ENCODE results near the gene WASF3.
A peak's percentile ranks its signal among the peaks of the same experiment; 100 is the strongest.

WASF3 gene

DNA sequence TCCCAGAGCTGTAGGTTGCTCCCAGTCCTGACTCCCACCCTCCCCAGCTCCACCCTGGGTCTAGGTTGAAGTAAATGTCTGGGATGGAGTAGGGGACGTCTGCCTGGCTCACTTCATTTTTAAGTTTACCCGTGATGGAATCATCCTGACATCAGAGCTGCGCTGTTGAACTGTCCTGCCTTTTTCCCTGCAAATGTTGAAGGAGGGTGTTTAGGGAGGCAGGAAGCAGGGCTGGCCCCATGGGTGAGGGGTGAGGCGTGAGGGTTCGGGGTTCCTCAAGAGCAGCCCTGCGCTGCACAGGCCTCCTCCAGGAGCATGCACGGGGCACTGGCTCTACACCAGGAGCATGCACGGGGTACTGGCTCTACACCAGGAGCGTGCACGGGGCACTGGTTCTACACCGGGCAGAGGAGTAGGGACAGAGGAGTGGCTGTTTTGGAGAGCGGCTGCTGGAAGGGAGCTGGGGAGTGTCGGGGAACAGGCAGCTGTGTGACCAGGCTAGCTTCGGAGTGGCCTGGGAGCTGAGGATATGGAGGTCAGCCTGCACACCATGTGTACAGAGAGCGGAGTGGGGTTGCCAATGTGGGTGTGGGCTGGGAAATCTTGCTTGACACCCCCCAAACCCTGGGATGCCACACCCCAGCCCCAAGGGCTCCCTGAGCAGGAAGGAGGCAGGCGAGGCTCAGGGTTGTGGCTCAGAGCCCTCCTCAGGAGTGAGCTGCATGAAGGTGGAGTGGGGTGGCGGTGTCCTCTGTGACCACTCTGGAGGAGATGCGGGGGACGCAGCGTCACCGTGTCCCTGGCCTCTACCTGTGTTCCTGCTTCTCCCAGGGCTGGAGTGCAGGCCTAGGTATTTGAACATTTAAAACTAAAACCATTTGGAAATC is 139.8 kb downstream of the WASF3 start:
- no peak for DNase-seq (ENCODE audit: low spot score)
- TF ChIP-seq, protein P1, sequence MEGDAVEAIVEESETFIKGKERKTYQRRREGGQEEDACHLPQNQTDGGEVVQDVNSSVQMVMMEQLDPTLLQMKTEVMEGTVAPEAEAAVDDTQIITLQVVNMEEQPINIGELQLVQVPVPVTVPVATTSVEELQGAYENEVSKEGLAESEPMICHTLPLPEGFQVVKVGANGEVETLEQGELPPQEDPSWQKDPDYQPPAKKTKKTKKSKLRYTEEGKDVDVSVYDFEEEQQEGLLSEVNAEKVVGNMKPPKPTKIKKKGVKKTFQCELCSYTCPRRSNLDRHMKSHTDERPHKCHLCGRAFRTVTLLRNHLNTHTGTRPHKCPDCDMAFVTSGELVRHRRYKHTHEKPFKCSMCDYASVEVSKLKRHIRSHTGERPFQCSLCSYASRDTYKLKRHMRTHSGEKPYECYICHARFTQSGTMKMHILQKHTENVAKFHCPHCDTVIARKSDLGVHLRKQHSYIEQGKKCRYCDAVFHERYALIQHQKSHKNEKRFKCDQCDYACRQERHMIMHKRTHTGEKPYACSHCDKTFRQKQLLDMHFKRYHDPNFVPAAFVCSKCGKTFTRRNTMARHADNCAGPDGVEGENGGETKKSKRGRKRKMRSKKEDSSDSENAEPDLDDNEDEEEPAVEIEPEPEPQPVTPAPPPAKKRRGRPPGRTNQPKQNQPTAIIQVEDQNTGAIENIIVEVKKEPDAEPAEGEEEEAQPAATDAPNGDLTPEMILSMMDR (IDR thresholded peaks at IDR 0.05; ENCODE audit: extremely low read depth, missing control alignments), result no peak

GRCh38 chr13:26698392-26699196 is 141.1 kb downstream of the WASF3 start:
- DNase-seq (ENCODE audit: low spot score), result peak; percentile 82
- TF ChIP-seq, protein P1 (IDR thresholded peaks at IDR 0.05; ENCODE audit: extremely low read depth, missing control alignments), result peak; percentile 89

DNA sequence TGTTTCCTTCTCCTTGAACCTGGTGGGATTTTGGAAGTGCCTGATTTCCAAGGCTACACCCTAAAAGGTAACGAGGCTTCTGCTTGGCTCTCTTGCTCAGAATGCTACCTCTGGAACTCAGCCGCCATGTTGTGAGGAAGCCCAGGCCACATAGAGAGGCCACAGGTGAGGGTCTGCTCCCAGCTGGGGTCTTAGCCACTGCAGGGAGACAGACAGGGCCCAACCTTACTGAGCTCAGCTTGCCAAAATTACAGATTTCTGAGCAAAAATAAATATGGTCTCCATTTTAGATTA is 141.7 kb downstream of the WASF3 start:
- TF ChIP-seq, protein P1 (IDR thresholded peaks at IDR 0.05; ENCODE audit: extremely low read depth, missing control alignments), result no peak

DNA sequence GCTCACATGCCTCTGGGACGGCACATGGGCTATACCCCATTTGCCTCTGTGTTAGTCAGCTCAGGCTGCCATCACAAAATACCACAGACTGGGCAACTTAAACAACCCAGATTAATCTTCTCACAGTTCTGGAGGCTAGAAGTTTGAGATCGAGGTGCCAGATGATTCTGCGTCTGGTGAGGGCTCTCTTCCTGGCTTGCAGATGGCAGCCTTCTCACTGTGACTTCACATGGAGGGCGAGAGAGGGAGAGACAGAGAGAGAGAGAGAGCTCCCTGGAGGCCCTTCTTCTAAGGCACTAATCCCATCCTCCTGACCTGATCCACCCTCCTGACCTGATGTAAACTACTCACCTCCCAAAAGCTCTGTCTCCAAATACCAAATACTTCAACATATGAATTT is 148.1 kb downstream of the WASF3 start:
- TF ChIP-seq, protein P1 (IDR thresholded peaks at IDR 0.05; ENCODE audit: extremely low read depth, missing control alignments), result no peak
- DNase-seq (ENCODE audit: low spot score), result no peak

More for the DNA sequence above, 141.7 kb downstream of the WASF3 start:
- DNase-seq (ENCODE audit: low spot score), result no peak

DNA sequence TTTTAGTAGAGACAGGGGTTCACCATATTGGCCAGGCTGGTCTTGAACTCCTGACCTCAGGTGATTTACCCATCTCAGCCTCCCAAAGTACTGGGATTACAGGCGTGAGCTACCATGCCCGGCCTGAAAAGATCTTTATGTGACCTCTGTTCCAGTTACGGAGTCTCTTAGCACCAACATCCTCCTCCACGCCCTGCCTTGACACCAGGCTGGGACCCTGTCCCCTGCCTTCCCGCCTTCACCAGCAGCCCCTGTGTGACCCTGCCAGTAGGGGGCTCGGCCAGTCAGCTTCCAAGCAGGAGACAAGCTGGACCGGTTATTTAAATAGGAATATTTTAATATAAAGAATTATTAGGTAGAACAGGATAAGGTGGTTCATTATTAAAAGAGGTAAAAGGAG is 148.9 kb downstream of the WASF3 start:
- DNase-seq (ENCODE audit: low spot score), result no peak
- TF ChIP-seq, protein P1 (IDR thresholded peaks at IDR 0.05; ENCODE audit: extremely low read depth, missing control alignments), result no peak

DNA sequence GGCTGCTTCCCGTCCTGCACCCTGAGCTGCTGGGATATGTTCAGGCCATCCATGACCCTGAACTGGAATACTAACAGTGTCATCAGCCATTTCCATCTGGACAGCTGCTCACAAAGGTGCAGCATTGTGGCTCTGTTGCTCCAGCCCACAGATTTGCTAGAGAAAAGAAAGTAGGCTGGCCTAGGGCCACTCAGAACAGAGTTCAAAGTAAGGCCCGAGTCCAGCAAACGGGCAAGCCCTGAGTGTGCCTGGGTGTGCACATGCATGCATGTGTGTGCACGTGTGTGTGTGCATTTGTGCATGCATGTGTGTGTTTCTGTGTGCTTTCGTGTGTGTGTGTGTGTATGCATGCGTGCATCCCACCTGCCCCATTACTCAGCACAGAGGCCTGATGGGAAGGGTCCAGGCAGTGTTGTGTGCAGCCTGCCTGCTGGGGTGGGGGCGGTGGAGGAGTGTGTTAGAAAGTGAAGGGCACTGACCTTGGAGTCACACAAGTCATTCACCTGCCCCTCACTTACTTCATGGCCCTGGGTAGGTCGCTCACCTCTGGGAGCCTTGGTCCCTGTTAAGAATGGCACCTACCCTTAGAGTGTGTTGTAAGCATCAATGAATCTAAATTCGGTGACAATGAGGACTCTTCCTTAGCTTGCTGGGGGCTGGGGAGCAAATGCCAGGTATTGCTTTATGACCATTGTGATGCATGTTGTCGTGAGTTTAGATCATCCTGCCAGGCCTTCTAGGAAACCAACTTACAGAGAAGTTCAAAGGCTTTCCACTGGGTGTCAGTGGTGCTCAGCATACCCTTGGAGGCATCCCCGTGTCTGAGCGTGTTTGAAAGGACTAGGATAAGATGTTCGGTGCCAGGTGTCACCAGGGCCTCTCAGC is 149.9 kb downstream of the WASF3 start:
- TF ChIP-seq, protein P1 (IDR thresholded peaks at IDR 0.05; ENCODE audit: extremely low read depth, missing control alignments), result no peak

More for the DNA sequence above, 149.9 kb downstream of the WASF3 start:
- peak; percentile 42 for DNase-seq (ENCODE audit: low spot score)

Measured in GM20000 (cell line).